Hematopoietic multipotent progenitor cell treated with erythropoietin and hydrocortisone succinate and interleukin-3 and kit ligand, for 8 days (in vitro differentiated cells): Measurements from ENCODE around the gene HDAC4.

Source experiments
- DNase-seq: peaks from one replicate; pipeline ENCODE4 v3.0.0-alpha.2; 2015

HDAC4 gene

DNA sequence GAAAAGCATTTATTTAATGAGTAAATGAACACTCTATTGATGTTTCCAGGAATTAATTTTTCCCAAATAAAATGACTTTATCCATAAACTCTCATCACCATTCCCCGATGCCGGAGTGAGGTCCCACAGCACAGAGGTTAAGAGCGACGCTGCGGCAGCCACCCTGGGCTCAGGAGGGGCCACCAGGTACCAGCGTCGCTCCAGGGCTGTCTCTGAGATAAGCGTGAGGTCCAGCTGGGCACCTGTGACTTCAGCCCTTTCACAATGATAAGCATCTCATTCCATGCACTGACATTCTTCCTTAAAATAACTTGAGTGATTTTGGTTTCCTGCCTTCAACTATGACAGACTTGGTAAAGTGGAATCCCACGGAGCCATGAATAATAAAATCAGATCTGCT is 370.9 kb downstream of the HDAC4 start:
- no peak for DNase-seq

DNA sequence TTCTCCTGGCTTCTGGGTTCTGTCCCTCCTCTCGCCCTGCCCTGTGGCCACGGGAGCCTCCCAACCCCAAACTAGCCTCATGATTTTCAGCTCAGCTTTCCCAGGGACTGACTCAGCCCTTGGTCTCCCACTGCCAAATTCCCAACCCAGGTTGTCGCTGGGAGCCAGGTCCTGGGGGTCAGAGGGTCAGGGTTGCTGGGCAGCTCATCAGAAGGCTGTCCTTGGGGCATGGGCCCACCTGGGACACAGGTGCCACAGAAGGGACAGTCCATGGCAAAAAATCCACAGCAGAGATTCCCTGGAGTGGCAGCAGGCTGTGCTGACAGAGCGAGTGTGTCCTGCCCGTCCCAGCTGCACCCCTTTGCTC is 372.6 kb downstream of the HDAC4 start:
- DNase-seq, result no peak

DNA sequence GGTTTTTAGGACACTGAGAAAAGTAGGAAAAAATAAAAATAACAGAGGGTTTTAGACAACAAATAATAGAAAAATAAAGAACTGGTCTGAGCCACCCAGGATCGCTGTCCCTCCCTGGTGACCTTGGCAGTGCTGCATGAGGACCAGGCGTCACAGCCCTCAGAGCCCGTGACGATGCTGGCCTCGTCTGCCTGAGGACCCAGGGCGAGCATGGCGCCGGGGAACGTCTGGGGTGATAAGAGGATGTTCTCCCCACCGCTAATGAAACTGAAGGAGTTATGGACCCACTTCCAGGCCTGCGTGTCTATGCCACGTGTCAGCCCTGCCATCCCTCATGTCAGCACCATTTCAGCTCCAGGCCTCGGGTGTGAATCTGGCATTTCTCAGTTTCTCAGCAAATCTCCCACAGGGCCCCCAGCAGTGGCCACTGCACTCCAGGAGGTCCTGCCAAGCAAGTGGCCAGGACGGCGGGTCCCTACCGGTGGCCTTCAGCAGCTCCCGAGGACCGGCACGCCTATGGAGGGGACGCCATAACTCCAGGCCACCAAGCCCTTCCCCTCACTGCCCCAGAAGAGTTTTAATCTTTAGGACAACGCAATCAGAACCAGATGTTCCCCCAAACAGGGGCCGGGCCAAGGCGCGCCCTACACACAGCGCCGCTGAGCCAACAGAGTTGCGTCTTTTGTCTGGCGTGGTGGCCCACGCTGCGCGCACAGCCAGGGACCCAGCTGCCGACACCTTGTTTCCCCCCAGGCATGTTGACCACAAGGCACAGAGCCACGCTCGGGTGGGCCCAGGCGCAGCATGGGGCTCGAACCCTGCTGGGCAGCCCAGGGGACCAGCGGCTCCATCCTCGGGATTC is 373.2 kb downstream of the HDAC4 start:
- DNase-seq, result no peak

DNA sequence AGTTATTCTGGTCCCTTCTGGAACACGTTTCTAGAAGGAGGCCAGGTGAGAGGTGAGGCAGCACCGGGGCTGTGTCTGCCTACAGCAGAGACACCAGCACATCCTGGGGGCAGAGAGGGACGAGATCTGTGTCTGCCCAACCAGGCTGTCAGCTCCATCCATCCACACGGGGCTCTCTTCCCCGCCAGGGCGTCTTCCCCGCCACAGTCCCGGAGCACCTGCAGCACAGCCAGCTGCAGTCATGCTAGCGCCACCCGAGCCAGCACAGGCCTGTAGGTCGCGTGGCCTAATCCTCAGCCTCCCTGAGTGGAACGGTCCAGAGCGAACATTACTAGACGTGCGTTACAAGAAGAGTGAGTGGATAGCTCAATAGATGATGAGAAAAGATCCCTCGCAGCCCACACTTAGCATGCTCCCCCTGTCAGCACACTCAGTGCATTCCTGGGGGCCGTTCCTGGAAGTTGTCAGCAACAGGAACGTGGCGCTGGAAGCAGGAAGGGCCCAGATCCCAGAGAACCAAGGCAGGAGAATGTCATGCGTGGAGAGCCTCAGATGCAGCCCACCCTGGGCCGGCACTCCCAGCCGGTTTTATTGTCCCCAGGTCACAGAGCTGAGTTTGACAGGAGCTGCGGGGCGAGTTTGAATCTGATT is 374.0 kb downstream of the HDAC4 start:
- no peak for DNase-seq

DNA sequence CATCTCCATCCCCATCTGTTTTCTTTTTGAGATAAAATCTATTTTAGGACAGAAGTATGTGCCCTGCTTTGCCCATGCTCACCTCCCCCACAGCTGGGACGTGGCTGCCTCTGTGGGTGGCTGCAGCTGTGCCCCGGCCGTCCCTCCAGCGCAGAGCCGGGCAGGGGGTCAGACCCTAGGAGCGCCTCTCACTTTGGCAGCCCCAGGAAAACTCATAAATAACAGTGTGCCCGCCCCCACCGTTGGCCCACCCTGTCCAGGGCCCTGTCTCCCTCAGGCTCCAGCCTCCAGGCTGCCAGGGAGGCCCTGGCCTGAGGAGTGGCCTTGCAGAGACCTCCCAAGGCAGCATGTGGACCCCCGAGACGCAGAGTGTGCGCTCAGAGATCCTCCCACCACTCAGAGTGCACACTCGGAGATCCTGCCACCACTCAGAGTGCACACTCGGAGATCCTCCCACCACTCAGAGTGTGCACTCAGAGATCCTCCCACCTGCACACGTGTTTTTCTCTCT is 374.8 kb downstream of the HDAC4 start:
- no peak for DNase-seq

DNA sequence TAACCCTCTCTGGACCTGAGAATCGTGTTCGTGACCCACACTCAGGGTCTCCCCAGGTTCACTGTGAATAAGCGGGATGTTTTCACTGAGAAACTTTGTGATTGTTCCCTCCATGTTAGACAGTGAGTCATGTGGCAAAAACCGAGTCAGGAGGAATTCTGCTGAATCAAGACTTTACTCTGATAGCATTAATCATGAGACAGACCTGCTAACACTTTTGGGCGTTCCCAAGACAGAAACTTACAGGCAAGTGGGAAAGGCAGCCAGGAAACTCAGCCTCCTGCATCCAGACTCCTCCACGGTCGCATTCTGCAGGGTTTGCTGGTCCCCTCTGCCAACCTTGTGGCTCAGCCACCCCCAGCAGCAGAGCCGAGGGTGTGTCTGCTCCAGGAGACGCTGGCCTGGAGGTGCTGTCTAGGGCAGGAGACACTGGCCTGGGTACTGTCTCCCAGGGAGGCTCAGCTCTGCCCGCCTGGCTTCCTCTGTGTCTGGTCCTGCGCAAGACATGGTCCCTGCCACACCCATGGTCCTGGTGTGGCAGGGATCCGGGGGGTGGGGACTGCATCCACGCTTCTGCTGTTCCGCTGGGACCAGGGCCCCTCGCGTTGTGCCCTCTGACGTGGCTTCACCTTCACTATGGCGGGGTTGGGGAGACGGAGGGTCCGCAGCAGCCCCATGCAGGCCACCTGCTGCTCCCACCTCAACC is 375.6 kb downstream of the HDAC4 start:
- DNase-seq, result no peak

DNA sequence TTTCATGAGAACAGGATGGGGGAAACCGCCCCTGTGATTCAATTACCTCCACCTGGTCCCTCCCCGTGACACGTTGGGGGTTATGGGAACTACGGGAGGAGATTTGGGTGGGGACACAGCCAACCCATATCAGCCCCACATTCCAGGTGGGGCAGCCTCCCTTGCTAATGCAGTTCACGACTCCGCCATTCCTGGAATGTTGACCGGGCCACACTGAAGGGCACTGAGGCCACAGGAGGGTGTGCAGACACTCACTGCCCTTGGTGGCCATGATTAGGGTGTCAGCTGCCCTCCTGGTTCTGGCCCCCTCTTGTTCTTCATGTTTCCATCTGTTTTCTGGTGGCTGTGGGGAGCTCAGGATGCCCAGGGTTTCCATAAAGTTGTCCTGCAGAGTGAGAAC is 376.6 kb downstream of the HDAC4 start:
- DNase-seq, result no peak

DNA sequence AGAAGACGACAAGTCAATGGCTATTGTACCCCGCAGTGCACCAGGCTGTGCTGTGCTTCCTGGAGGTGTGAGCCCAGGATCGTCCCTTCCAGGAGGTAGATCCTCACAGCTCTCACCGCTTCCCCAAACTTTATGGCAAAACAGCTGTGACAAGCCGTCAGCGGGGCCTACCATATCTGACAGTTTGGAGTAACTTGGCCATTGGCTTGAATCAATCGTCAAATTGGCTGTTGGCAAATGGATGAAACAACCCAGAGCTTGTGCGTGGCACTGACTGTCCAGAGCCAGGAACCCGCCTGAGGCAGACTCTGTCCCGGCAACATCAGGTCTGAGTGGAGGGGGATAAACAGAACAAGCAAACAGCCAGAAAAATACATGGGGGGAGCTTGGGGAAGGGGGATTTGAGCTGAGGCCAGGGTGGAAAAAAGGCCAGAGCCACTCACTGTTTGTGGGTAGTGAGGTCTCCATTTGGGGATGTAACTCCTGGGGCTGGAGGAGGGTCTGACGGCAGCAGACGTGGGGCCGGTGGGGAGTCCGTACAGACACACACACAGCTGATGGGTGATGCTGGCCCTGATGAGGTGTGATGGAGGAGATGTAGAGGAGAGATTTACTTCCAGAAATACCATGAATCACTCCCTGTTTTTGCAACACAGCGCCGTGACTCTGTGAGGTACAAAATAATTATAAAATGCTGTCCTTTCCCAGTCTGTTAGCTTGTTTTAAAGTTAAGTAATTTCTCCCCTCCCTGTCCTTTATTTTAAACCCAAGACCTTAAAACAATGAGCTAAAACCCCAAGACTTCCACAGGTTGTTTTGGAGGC is 378.2 kb downstream of the HDAC4 start:
- no peak for DNase-seq

DNA sequence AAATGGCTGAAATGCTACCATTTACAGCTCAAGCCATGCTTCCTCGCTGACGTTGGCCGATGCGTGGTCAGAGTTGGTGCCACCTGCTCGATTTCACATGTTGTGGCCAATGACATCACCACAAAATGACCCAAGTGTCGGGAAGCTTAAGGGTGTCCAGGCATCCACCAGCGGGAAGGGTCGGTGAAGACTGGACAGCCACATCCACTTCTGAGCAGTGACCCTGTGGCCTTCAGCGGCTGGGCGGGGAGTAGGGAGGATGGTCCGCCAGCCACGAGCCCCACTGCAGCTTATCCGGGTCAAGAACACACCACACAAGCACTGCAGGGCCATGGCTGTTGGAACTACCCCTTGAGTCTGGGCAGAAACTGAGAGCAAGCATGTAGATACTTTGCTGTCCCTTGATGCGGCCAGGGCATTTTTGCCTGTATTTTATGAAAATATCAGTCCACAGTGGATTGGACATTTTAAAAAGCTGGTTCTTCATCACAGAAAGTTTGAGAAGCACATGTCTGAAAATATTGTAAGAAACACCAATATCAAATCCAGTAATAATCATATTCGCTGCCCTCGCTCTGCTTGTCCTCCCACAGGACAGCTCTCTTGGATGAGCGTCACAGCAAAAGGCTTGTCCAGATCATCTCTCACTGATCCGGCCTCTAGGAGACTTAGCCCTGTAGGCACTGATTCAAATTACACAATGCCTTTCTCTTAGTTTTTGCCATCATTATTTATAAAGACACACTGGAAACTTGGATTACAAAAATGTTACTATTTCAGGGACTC is 379.0 kb downstream of the HDAC4 start:
- DNase-seq, result no peak

DNA sequence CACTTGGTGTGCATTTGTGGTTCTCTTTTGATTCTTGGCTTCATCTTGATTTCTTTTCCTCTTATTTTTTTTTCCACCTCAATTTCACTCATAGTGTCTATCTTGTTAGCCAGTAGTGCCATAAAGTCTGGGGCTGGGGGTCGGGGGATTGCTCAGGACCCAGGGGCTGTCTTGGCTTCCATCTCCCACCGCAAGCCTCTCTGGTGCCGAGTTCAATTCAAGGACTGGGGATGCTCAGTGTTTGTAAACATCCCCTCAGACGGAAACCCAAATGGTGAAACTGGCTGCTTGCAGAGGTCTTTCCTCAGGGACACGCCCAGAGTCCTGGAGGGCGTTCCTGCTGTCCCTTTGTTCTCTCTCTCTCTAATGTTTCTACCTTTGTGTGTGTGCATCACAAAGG is 379.6 kb downstream of the HDAC4 start:
- DNase-seq, result no peak

DNA sequence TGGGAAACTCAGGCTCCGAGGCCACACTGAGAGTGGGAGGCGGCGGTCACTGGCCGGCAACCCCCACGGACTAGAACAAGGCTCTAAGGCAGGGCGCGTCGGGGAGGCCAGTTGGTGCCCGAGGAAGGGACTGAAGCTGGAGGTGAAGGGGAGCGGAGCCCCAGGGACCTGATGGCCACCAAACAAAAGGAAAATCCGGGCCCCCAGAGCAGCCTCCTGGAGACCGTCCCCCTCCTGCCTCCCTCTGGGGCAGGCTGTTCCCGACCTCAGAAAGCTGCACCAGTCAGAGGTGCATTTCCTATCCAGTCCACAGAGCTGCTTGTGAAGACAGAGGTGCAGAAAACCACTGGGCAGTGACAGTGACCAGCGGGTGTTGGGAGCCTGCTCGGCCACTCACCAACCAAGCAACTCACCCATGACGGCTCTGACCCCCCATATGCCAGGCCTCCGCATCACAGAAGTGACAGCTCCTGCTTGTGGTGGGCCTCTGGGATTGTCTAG is 380.2 kb downstream of the HDAC4 start:
- DNase-seq, result no peak

DNA sequence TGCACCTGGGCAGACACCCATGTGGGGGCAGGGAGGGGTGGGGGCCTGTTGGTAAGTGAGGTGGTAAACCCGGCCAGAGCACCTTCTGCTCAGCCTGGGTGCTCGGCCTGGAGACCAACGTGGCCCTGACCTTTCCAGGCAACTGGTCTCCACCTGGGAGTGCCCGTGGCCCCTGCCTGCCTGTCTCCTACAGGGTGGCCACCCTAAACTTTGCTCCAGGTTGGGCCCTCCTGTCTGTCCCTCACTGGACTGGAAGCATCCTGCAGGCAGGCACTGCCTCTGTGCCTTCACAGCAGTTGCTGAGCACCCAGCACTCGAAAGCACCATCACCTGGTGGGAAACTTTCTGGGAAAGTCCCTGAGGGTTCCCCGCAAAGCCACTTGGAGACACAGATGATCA is 381.6 kb downstream of the HDAC4 start:
- no peak for DNase-seq

DNA sequence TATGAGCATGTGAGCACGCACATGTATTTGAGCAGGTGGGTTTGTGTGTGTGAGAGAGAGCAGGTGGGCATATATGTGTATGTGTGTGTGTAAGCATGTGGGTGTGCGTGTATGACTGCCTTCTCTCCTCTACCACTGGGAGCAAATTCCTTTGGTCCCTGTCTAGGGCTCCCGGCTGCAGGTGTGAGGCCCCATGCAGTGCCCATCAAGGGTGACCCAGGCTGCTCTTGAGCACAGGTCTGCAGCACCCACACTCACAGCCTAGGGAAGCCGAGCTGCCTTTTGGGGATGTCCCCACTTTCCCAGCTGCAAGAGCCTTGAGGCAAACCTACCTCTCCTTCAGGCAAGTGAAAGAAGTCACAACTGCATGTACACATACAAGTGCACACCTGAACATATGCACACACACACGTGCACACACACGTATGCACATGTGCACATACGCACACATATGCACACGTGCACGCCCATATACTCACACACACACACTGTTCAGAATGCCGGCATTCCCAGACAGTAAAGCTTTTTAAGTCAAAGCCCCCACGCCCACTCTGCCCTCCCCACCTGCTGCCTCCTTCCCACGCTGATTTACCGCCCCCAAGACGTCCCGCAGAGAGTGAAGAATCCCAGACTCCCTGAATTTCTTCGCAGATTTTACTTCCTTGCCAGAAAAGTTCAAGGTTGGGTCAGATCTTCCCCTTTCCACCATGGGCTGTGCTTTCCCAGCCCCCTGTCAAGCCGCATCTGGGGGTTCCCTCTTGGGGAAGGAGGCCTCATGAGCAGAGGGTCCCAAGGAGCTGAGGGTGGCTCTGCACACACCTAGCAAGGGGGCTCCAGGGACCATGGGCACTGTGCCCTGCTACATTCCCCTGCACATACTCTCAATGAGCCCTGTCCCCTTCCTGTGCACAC is 382.3 kb downstream of the HDAC4 start:
- DNase-seq, result no peak

DNA sequence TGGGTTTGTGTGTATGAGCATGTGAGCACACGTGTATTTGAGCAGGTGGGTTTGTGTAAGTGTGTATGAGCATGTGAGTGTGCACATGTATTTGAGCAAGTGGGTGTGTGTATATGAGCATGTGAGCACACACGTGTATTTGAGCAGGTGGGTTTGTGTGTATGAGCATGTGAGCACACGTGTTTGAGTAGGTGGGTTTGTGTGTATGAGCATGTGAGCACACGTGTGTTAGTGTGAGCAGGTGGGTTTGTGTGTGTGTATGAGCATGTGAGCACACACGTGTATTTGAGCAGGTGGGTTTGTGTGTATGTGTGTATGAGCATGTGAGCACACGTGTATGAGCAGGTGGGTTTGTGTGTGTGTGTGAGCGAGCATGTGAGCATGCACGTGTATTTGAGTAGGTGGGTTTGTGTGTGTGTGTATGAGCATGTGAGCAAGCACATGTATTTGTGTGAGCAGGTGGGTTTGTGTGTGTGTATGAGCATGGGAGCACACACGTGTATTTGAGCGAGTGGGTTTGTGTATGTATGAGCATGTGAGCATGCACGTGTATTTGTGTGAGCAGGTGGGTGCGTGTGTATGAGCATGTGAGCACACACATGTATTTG is 383.2 kb downstream of the HDAC4 start:
- no peak for DNase-seq

DNA sequence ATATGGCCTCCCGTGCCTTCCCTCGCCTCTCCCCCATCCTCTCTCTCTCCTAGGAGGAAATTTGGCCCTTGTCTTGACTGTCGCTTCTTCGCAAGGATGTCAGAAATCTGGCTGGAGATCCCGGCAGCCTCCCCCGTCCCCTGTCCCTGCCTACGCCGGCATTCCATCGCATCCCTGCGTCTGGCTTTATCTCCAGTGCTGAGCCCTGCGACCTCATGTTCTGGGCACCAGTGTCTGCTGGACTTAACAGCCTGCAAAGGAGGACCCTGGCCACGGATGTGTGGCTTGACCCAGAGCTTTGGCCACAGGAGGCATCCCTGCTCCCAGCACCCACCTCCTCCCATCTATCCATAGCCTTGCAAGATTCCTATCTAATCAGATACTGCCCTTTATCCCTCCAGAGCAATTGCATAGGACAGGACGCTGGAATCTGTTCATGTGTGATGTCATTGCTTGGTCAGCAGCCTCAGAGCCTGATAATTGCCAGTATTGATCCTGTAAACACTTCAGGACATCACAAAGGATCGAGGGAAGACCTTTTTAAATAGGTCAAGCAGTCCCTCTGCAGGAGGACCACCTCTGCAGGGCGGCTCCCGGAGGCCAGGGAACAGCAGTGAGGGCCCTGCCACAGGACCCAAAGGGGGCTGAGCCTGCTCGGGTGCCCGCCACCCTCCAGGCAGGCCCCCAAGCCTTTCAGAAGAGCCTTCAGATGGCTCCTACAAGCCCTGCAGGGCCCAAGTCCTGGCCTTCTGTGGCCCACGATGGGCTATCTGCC is 384.7 kb downstream of the HDAC4 start:
- DNase-seq, result no peak

DNA sequence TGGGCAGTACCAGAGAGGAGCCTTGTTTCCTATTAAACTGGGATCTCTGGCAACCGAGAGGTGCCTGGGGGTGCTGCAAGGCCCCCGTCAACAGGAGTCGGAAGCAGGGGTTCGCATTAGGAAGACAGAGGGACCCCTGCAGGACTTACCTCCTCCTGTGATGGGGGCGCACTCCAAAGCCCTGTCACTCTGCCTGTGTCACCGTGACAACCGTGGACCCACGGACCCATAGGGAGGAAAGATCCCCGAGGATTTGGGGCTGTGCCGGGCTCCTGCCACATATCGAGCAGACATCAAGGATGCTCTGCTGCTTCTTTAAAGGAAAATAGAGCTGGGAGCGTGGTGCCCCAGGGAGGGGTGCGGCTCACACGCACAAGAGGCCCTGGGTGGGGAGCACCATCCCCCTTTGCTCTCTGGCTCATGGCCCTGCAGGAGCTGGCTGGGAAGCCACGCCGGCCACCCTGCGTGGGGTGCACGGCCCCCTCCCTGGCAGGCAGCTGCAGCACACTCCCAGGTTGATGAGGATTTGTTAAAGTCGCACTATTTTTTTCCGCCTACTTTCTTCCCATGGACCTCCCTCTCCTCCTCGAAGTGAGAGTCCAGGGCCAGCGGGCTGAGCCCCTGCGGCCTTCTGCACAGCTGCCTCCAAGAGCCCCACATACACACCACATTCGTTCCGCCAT is 385.5 kb downstream of the HDAC4 start:
- DNase-seq, result no peak

DNA sequence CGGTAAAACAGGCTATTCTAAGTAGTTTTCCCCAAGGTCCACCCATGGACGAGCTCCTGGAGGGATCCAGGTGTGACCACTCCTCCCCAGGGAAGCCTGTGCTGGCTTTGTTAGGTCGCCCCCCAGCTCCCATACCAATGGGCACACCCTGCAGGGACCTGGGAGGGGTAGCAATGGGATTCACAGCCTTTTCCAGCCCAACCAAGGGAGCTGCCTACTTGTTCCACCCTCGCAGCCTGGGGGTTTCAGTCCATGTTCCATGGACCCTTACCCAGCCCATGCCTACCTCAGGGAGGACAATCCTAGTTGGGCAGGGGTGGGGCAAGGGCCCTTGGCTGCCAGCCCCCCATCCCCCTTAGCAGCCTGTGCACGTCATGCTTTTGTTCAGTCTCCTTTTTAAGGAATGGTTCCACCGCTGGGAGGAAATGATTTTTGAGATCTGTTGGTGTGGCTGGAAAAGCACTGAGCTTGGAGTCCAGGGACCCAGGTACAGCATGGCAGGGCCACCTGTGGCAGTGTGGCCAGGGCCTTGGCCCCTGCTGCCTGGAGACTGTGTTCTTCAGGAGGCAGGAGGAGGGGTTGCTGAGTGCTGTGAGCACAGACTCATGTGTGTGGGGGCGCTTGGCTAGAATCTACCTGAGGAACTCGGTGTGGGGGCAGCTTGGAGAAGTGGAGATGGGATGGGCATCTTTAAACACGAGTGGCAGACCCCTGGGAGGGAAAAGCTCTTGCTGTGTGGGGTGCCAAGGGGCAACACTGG is 386.2 kb downstream of the HDAC4 start:
- no peak for DNase-seq

DNA sequence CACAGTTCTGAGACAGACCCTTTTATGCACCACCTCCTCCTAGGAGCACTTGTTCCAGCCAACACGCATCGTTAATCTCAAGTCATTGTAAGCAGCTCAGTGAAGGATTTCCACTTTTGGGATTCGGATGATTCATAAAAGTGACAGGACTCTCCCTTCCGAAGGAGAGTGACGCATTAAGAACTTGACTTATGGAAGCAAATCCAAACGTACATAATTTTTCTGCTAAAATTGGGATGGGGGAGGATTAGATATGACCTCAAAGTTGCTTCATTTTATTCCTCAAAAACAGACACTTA is 387.2 kb downstream of the HDAC4 start:
- no peak for DNase-seq
